22Rv1 (cell line): ENCODE measurements around the gene GM2A.

Source experiments
- H3K27ac ChIP-seq: fragments of 450-650 bp; 2 replicates; pipeline ENCODE4 v1.5.1; 2017
- CTCF ChIP-seq: fragments of 450-650 bp; IDR thresholded peaks from 2 replicates; pipeline ENCODE4 v1.5.1; 2017; ENCODE audit warnings: mild to moderate bottlenecking
- ZFX ChIP-seq: fragments of 450-650 bp; IDR thresholded peaks from 2 replicates; pipeline ENCODE4 v1.6.1; 2017; ENCODE audit warnings: antibody characterized with exemption, borderline replicate concordance

Gene GM2A

GRCh38 chr5:151259931-151260330 is 6.9 kb downstream of the GM2A start:
- TF ChIP-seq ZFX (no peak), CTCF (no peak)
- no peak overlapping the region for H3K27ac ChIP-seq

GRCh38 chr5:151262532-151262931 is 9.5 kb downstream of the GM2A start:
- no peak overlapping the region for H3K27ac ChIP-seq
- no peak for TF ChIP-seq ZFX

- TF ChIP-seq CTCF (0 out of 2 replicates have a peak, but pooled peaks have one; percentile 5), ZFX (no peak)
- no peak overlapping the region for H3K27ac ChIP-seq
Measured at GRCh38 chr5:151264113-151264512, 11.1 kb downstream of the GM2A start.

GRCh38 chr5:151267491-151268260 is 14.7 kb downstream of the GM2A start:
- no peak overlapping the region for H3K27ac ChIP-seq
- TF ChIP-seq CTCF (no peak), ZFX (no peak)

- TF ChIP-seq CTCF (no peak), ZFX (no peak)
- H3K27ac ChIP-seq, result no peak overlapping the region
Measured at GRCh38 chr5:151270599-151270998, 17.6 kb downstream of the GM2A start.

- no peak for TF ChIP-seq ZFX
- no peak for TF ChIP-seq CTCF
Measured at GRCh38 chr5:151271336-151271735, 18.4 kb downstream of the GM2A start.

GRCh38 chr5:151274666-151275065 is 21.7 kb downstream of the GM2A start:
- no peak for TF ChIP-seq ZFX
- no peak for TF ChIP-seq CTCF

More at GRCh38 chr5:151271336-151271735, 18.4 kb downstream of the GM2A start:
- no peak overlapping the region for H3K27ac ChIP-seq

GRCh38 chr5:151275803-151276202 is 22.8 kb downstream of the GM2A start:
- TF ChIP-seq CTCF, result no peak
- no peak for TF ChIP-seq ZFX
- H3K27ac ChIP-seq, result no peak overlapping the region

More at GRCh38 chr5:151274666-151275065, 21.7 kb downstream of the GM2A start:
- no peak overlapping the region for H3K27ac ChIP-seq
